HG03175 (cell line): ENCODE measurements around the gene BCAT1.

Experiments
- ATAC-seq: cut with Tn5 transposase; IDR thresholded peaks from one replicate; pipeline ENCODE4 v1.9.1; 2021; ENCODE audit warnings: mild to moderate bottlenecking, moderate library complexity; ENCODE audit not compliant: unreplicated experiment

BCAT1 gene, protein sequence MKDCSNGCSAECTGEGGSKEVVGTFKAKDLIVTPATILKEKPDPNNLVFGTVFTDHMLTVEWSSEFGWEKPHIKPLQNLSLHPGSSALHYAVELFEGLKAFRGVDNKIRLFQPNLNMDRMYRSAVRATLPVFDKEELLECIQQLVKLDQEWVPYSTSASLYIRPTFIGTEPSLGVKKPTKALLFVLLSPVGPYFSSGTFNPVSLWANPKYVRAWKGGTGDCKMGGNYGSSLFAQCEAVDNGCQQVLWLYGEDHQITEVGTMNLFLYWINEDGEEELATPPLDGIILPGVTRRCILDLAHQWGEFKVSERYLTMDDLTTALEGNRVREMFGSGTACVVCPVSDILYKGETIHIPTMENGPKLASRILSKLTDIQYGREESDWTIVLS

DNA sequence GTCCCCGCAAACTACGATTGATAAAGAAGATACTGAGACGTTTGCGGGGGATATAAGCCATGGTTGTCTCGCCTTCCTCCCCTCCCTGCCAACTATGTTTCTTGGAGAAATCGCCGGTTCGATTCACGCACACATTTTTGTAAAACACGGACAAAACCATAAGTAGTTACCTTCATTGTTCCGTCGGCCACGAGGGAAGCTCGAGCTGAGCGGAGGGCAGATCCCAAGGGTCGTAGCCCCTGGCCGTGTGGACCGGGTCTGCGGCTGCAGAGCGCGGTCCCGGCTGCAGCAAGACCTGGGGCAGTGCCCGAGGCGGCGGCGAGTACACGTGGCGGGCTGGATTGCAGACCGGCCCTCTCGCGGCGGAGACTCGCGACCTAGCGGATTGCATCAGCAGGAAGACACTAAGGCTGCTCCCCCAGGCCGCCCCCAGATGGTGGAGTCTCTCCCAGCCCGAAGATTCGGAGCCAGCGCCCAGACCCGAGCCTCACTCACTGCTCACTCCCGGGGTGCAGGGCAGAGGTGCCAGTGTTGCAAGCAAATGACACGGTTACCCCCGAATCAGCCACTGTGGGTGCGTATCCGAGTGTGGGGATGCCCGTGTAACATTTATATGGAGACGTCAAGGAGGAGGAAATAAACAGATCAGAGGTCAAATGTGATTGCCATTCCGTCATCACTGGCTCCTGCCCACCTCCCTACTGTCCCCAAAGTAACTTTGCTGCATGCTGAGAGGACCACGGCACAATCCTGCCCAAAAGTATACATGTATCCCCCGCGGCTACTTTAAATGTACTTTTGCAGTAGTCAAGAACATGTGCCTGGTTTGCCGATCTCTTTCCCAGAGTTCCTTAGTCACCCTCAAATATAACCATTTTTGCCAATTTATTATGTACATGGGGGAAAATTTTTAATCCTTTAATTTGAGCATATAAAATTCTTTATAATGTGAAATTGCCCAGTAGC is at the start of gene BCAT1:
Gene BCAT1, minus strand, starts transcription at position 345 of the 966 bp plus-strand sequence. Its CDS starts 169 bp downstream, at position 176.
- peak; percentile 41 for ATAC-seq

DNA sequence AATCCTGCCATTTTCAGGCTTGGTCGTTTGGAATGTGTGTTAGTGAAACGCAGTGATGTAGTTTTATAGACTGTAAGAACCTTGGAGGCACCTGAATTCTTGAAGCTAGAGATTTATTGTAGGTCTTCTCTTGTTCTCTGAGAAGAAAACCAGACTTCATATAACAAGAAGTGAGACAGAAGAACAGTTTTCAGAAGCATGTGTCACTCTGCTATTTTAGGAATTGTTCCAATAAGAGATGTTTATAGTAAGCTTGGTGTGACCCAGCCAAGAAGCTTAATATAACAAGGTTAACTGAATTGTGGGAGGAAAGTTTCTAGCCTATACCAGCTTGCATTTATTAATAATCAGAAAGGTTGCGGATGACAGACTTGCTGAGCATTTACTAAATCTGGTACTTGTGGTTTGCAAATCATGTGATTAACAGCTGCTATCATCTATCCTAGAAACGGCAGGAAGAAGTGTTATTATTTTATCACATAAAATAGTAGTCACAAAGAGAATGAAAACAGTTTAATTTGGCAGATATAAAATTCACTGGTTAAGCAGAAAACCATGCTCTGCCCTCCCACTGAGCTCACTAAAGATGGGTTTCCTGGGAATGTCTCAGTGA is 49.2 kb upstream of the BCAT1 start:
- ATAC-seq: peak; percentile 82

DNA sequence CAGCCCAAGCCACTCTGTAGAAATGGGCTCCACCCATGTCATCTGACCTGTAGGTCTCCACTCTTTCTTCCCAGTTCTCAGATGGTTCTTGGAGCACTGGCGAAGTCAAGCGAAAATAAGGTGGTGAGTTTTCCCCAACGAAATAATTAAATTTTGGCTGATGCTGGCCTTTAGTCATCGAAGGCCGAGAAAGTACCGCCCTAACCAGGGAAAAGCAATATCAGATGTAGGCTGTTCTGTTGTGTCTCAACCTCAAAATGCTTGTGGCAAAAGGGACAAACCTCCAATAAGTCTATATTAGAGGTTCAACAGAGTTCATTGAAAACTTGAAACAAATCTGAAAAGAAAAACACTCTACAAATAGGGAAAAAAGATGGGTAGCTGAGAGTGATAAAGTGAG is 48.6 kb upstream of the BCAT1 start:
- ATAC-seq: peak; percentile 0

DNA sequence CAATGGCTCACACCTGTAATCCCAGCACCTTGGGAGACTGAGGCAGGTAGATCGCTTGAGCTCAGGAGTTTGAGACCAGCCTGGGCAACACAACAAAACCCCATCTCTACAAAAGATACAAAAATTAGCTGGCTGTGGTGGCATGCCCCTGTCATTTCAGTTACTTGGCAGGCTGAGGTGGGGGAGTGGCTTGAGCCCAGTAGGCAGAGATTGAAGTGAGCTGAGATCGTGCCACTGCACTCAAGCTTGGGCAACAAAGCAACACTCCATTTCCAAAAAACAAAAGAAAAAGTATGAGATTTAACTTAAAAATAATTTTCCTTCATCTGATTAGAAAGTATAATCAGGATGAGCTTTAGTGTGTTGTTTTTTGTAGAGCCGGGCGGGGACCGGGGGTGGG is 47.9 kb upstream of the BCAT1 start:
- no peak for ATAC-seq

DNA sequence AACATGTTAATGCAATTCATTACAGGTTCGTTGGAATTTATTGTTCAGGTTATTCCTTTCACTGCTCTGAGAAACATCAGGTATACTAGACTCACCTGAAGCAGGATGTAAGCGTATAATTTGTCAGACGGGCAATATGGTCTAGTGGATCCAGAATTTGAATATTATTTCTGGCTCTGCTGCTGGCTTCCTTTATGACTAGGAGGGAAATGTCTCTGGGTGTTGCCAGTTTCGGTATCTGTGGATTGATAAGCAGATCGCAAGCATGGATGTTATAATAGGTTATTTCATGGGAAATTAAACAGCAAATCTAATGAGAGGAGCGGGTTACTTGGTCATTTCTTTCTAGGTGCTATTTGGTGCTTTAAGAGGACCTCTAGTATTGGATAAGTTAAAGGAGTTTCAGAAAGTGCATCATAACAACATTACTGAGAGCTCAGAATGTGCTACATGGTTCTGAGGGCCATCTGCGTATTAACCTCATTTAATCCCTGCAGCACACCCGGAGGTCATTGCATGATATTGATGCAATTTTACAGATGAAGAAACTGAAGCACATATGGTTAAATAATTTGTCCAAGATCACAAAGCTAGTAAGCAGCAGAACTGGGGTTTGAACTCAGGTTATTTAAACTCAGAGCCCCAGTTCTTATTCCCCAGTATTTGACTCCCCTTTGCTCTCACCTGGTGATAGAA is 47.3 kb upstream of the BCAT1 start:
- ATAC-seq: no peak

DNA sequence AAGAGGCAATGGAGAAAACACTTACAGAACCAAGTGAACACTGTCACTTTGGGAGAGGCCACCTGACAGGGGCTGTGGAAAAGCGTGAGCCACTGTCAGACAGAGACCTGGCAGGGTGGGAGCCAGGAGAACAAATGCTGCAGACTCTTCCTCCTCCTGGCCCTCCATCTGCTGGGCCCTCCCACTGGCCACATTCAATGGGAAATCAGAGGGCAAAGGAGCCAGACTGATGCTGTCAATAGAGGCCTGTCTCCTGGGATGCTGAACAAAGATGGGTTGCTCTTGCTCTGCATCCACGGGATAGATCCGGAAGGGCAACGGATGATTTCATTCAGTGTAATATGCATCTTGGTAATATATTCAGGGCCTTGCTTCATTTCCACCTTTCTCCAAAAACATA is 44.9 kb upstream of the BCAT1 start:
- ATAC-seq: no peak

DNA sequence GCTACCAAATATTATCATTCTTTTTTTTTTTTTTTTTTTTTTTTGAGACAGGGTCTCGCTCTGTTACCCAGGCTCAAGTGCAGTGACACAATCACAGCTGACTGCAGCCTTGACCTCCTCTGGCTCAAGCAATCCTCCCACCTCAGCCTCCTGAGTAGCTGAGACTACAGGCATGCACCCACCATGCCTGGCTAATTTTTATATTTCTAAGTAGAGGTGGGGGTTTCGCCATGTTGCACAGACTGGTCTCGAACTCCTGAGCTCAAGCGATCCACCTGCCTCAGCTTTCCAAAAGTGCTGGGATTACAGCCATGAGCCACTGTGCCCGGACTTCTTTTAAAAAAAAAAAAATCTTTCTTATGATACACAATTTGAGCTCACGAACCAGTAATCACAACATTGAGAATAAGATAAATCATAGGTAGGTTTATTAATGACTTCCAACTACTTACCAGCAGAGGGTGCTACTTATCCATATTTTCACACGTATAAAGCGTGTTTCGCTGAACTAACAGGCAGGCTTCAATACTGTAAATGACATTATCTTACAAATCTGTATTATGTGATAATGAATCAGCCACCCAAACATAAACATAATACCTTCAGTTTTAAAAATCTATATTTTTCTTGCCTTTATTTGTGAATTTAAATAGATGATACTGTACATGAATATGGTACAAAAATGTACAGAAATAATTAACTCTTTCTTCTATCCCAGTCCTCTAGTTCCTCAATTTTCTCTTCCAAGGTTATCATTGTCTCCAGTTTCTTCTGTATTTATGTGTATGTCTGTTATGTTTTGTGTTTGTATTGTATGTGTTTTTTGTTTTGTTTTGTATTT is 42.5 kb upstream of the BCAT1 start:
- ATAC-seq: peak; percentile 44

DNA sequence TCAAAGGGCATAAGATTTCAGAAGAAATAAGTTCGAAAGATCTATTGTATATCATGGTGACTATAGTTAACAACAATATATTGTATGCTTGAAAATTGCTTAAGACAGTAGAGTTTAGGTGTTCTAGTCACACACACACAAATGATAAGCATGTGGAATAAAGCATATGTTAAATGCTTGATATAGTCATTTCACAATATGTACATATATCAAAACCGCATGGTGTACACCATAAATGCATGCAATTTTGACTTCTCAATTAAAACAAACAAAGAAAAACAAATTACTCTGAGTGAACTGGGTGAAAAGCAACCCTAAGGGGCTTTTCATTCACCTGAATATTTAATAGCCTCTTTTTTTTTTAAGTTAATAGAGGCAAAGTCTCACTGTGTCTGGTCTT is 40.3 kb upstream of the BCAT1 start:
- no peak for ATAC-seq

DNA sequence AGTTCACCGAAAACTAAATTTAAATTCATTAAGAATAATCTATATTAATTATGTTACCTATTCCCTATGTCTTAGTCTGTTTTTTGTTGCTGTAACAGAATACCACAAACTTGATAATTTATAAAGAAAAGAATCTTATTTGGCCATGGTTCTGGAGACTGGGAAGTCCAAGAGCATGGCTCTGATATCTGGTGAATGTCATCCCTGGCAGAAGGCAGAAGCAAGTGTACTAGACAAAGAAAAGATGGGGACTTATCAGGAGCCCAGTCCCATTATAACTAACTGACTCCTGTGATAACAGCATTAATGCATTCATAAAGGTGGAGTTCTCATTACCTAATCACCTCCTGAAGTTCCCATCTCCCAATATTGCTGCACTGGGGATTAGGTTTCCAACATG is 33.3 kb upstream of the BCAT1 start:
- ATAC-seq: no peak

DNA sequence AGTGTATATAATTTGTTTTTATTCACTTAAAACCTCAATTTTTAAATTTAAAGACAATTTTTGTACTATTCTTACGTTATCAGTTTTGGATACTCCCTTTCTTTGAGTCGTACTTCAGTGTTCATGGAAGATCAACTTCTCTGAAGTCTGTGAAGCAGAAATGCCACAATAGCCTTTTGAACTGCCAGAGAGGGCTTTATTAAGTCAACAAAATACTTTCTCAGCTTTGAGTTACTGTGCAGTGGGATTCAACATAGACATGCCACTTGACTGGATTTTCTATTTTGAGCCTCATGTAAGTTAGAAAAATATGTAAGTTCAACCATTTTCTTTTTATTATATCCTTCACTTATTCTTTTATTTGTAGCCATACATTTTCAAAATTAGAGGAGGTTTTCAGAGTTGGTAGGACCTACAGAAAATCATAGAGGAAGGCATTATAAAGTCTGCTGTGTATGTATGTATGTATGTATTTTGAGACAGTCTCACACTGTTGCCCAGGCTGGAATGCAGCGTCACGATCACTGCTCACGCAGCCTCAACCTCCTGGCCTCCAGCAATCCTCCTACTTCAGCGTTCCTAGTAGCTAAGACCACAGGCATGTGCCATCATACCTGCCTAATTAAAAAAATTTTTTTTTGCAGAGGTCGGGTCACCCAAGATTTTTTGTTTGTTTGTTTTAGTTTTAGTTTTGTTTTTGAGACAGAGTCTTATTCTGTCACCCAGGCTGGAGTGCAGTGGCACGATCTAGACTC is 31.3 kb upstream of the BCAT1 start:
- ATAC-seq: no peak

DNA sequence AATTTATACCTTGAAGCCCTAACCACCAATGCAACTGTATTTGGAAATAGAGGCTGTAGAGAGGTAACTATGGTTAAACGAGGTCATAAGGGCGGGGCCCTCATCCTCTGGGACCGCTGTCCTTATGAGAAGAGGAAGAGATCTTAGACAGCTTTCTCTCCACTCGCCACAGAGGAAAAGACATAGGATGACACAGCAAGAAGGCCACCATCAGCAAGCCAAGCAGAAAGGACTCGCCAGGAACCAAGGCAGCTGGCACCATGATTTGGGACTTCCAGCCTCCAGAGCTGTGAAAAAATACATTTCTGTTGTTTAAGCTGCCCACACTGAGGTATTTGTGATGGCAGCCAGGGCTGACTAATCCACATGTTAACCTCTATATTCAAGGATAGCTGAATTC is 30.4 kb upstream of the BCAT1 start:
- no peak for ATAC-seq

DNA sequence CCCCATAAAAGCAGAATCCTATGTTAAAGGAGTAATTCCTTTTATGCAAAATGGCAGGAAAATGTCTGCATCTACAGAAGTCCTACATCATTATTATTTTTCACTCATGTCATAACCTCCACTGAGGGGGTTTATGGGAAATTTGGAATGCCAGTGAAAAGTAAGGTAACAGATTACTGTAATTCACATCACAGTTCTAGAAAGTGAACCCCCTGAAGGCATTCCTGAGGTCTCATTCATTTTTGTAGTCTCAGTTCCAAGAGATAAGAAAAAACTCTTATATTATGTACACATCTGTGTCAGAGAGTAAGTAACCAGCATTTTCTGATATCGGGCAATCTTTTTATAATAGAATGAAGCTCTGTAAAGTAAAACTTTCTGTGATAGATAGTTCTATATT is 28.8 kb upstream of the BCAT1 start:
- ATAC-seq: no peak

DNA sequence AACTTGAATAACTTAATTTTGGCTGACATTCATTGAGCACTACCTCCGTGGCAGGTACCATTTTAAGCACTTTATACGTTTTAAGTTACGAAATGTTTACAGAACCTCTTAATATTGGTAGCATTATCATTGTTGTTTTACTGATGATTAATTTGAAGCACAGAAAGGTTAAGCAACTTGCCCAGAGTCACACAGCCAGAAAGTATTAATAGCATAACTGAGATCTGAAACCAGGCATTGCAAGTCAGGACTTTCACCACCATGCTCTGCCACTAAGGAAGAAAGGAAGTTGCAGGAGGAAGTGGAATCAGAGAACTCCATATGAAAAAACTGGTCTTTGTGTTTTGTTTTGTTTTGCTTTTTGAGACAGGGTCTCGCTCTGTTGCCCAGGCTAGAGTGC is 28.2 kb upstream of the BCAT1 start:
- no peak for ATAC-seq

DNA sequence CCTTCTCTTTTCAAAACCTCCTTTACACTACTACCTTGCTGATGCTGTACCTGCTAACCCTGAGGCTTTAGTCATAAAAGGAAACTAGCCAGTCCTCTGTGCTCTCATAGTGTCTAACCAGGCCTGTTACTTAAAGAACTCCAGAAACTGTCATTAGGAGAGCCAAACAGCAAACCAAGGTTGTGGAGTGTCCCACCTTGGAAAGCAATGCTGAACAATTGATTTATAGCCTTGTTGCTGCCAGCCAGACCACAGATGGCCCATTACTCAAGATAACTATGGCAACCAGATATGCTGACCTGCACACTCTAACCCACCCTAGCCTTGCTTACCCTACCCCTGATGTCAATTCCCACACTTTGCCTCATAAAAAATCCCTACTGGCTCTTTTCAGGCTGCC is 26.5 kb upstream of the BCAT1 start:
- no peak for ATAC-seq

DNA sequence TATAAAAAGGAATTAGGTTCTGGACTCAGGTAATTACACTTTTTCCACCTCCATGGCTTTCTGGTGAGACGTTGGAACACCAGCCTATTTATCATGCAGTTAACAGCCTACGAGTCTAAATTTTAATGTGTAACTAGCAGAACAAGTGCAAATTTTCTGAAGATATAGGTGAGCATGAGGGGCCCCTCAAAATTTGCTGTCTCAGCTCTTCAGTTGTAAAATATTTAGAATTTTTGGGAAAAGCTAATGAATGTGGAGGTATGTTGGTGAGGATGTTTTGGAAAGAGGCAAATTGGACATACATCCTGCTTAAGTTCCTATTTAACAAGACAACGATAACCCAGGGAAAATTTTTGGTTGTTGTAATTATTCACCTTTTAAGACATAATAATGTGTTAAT is 25.3 kb upstream of the BCAT1 start:
- ATAC-seq: no peak

DNA sequence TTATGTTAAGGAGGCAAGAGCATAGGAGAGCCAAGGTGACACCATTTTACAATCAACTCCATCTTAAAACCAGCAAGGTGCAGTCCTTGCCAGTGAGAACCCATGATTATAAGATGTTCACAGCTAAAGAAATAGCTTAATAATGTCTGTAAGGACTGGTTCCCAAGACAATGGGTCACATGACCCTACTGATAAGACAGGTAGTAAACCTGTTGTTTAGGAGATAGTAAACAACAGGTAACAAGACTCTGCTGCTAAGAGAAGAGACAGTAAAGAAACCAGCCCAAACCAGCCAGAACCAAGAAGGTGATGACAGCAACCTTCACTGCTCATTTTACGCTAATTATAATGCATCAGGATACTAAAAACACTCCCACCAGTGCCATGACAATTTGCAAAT is 23.2 kb upstream of the BCAT1 start:
- ATAC-seq: no peak

DNA sequence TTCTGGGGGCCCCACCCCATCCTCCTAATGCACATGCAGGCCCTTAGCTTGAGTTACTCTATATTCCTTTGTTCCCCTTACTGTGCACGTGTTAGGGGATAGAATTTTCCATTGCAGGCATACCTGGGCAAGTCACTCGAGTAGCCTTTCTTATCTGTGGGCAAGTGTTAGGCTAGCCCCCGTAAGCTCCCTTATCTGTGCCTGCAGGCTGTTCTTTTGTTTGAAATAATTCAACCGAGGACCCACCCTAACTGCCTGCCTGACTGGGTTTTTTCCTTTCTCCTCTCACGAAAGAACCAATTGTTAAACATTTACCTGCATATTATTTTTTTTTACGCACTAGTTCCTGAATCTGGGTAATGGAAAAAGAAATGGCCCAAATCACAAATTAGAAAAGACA is 21.3 kb upstream of the BCAT1 start:
- ATAC-seq: no peak

DNA sequence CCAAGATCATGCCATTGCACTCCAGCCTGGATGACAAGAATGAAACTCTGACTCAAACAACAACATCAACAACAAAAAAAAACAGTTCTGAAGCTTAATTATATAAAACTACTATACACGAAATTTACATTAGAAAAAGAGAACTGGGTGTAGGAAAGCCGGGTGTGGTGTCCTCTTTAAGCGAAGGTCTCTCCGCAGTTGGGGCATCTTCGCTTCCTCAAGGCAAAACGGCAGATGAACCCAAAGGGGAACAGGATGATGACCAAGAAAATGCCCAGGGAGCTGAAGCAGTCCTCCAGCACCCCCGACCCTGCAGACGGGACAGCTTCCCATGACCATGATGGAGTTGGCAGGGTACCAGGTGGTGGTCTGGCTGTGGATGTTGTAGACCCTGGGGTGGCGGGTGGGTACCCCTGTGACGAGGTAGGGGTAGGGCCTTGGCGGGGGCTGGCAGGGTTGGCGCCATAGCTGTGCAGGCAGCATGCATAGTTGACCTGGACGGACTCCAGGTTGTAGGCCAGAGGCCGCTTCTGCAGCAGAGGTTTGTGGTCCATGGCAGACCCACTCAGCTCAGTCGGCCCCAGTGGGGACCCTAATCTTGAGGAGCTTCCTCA is 18.2 kb upstream of the BCAT1 start:
- ATAC-seq: no peak

DNA sequence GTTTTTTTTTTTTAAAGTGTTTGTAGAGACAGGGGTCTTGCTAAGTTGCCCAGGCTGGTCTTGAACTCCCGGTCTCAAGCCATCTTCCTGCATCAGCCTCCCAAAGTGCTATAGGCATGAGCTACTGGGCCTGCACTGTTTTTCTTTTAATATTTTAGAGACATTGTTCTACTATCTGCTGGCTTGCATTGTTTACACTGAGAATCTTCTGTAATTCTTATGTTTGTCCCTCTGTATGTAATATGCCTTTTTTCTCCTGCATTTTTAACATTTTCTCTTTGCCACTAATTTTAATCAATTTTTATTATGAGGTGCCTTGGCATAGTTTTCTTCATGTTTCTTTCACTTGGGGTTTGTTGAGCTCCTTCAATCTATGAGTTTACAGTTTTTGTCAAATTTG is 15.4 kb upstream of the BCAT1 start:
- ATAC-seq: no peak
